Measurements from ENCODE around the gene INAFM2.

Gene INAFM2

DNA sequence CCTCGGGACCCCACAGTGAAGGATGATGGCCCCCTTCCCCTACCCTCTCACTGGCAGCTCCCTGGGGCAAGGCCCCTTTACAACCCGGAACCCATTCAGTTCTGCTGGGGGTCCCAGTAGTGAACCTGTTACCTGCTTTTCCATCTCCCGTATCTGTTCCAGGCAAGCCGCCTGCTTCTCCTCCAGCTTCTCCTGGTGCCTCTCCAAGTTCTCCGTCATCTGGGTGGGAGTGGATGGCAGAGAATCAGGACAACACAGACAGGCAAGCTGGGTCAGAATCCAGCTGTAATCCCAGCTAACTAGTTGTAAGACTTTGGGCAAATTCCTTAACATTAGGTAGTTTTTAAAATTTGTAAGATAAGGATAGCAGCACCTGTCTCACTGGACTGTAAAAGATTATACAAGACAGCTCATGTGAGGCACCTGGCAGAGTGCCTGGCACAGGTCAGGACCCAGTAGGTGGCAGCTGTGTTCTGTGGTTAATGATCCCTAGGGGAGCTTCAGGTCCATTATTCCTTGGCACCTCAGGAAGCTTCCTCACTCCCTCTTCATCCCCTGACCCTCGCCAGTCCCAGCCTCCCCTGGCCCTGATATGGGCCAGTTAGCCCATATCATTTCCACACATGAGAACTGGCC, 34.2 kb upstream of the INAFM2 start:
- no peak for DNase-seq

DNA sequence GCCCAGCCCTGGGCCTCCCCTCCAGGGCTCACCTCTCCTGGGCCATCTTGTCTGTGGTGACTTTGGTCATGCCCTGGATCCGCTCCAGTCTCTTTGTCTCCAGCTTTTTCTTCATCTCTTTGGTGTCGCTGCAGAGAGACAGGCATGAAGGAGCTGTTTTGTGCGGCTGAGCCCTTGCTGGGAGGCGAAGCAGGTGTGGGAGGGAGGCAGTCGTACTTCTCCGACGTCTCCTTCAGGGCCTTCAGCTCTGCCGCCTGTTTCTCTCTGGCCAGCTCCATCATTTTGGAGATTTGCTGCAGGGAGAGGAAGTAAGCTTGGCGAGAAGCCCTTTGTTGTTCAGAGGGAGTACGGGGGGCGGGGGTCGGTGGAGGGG, 33.0 kb upstream of the INAFM2 start:
- DNase-seq, result no peak

DNA sequence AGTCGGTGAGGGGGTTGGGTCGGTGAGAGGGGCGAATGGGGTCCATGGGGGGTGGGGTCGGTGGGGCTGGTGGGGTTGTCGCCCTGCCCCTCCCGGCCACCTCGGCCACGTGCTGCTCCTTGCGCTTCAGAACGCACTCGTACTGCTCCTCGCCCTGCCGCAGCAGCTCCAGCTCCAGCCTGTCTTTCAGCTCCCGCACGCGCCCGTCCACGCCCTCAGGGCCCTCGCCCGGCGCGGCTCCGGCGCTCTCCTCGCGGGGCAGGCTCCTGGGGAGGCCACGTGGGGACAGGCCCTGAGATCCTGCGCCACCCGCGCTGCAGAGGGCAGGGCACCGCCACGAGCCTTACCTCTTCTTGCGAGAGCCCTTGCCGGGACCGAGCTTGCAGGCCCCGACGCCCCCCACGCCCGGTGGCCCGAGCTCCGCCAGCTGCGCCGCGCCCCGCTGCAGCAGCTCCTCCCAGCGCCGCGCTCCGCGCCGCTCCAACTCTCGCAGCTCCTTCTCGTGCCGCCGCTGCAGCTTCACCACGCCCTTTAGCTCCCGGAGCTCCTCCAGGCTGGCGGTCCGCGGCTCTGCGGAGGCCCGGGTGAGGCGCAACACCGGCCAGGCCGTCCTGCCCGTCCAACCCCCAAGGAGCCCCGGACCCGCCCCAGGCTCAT, 32.4 kb upstream of the INAFM2 start:
- DNase-seq, result peak; percentile 3

DNA sequence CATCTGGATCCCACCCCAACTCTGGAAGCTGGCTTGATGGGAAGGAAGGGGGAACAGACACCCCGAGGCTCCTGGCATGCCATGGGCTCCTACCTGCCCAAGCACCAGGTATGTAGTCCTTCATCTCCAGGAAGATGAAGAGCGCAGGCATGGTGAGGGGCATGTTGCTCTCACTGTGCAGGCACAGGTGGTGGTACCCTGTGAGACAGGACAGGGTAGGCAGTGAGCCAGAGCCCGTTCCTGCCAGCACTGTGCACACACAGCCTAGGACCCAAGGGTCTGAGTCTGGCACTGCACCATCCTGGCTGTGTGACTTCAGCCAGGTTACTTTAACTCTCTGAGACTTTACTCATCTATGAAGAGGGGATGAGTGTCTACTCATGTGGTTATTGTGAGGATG, 31.2 kb upstream of the INAFM2 start:
- no peak for DNase-seq

DNA sequence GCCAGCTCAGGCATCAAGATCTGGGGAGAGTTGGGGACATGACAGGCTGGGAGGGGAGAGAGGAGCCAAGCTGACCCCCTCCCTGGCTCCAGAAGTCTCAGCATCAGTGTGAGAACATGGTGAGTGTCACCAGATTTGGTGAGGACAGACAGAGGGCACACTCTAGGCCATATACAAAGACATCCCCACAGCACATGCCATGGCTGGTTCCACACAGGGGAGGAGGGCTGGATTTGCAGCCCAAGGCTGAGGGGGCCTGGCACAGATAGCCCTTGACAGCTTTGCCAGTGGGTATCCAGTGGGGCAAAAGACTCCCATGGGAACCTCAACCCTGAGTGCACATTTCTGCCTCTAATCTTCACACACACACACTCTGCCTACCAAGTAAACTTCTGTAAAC, 30.5 kb upstream of the INAFM2 start:
- DNase-seq, result no peak

DNA sequence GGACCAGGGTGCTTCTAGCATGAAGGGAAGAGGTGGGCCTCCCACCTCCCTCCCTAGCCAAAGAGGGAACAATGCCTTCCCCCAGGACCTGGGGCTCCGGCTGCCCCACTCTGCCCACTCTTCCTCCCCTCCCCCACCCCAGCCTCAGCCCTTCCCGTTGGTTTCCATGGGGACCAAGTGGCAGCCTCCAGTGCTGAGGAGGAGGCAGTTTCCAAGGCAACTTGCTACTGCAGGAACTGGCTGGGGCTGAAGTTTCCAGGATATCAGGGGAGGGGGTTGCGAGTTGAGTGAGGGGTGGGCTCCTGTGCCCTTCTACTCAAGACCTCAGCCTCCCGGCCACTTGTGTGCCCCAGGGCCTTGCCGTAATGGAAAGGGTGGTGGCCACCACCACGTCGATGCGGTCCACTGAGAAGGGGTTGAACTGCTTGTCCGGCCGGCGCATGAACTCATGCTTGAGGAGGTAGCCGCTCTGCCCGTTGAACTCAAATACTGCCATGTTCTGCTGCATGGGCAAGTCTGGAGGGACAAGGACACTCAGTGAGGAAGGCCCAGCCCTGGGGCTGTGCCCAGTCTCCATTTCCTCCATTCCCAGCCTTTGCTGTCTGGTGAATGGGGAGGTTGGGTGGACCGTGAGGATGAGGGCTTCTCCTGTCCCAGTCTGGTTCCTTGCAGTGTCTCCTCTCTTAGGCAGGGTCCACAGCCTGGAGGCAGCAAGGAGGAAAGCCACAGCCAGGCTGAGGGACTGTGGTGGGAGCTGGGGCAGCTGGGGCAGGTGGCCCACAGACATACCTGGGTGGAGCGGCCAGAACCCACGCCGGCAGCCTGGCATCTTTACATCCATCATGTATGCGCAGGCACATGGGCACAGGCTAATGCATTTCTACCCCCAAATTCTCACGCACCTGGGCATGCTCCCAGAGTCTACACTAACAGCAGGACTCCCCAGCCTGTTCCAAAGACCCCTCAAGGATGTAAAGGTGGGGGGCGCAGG, 29.3 kb upstream of the INAFM2 start:
- DNase-seq, result no peak

DNA sequence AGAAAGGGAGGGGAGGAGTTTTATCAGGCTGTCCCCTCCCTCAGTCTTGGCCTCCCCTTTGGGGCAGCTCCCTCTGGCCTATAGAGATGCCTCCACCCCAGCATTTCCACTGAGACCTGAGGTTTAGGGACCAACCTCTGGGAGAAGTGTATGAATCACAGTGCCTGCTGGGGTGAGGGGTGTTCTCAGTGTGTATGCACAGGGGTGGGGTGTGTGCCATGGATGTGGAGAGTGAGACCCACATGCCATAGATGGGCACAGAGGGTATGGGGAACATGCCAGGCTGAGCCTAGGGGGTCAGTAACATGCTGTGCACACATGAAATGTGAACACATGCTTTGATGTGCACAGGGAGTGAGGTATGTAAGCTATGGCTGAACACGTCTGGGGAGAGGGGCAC, 28.2 kb upstream of the INAFM2 start:
- no peak for DNase-seq

DNA sequence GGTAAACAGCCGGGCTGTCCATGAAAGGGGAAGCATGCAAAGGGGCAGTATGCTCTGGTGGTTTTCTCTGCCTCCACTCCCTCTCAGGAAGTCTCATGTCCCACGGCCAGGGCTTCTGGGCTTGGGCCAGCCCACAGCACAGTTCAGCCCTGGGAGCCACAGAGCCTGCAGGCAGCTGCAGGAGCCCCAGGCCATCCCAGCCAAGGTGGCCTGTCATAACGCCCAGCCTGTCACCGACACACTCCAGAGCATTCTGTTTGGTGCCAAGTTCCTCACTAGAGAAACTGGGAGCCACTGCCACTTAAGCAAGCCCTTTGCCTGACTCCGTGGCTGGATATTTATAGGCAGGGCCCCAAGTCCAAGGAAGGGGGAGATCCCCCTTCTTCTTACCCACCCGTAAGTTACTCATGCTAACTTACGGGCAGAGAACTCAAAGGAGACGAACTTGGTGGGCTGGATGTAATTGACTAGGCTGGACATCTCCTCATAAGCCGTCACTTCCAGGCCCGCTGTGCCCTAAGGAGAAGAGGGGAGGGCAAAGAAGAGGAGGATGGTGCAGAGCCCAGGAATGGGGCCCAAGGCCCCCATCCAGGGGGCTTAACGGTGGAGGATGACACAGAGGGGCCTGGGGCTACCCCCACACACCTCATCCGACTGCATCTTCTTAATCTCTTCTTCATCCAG, 27.5 kb upstream of the INAFM2 start:
- DNase-seq, result no peak

DNA sequence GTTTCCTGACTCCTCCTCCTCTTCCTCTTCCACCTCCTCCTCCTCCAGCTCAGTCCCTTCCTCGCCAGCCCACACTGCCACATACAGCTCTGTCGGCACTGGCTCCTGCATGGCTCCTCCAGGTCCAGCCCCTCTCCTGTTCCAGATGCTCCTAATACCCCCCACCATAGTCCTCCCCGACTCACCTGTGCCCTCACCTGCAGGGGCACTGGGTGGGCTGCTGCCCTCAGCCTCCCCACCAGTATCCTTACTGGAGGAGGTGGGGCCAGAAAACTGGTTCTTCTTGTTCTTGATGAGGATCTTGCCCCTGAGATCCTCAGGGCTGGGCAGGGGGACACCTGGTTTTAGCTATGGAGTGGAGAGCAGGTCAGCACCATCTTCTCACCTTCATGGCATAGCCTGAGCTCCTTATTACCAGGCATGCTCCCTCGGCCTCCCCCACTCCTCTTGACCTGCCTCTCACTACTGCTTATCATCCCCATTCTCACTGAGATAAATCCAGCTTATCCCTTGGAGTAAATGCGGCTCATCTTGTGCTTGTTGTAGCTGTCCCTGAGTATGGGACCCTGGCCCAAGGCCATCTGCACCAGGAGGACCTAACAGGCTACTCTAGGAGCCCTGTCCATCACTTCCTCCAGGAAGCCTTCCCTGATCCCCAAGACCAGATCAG, 26.8 kb upstream of the INAFM2 start:
- DNase-seq, result no peak

DNA sequence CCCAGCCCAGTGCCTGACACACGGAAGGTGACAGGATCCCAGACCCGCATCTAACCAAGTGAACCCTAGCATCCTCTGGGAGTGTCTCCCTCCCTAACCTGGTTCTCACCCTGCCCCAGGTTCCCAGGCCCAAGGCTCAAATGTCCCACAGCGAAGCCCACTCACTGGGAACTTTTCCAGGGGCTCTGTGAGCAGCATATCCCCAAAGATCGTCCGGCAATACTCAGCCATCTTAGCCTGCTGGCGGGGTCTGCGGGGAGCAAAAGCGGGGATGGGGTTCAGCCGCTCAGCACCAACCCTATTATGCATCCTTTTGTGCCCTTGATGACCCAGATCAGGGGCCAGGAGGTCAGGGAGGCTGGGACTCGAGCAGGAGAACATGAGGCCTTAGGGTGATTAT, 26.1 kb upstream of the INAFM2 start:
- DNase-seq, result no peak

DNA sequence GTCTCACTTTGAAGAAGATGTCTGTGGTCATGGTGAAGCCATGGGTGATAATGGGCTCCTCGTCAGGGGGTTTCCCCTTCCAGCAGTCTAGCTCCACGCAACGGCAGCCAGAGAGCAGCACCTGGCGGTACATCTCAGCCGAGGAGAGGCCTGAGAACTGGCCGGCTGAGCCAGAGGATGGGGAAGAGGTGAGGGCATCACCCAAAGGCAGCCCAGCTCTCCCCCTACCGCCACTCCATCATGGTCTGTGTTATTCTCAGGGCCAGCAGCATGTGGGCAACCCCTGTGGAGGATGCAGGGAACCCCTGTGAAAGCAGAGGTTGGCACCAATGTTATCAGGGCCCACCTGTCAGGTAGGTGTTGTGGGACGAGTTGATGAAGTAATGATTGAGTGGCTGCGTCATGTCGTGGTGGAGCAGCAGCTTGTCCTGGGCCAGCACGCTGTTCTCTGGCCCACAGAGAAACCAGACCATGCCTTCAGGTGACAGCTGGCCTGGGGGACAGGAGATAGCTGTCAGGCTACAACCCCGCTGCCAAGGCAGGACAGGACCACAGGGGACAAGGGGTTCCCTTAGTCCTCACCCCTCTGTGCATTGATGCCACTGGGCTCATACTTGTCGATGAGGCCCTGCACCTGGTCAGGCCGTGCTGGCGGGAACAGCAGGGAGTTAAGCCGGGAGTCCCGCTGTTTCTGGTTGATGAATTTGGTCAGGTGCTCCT, 25.1 kb upstream of the INAFM2 start:
- no peak for DNase-seq

DNA sequence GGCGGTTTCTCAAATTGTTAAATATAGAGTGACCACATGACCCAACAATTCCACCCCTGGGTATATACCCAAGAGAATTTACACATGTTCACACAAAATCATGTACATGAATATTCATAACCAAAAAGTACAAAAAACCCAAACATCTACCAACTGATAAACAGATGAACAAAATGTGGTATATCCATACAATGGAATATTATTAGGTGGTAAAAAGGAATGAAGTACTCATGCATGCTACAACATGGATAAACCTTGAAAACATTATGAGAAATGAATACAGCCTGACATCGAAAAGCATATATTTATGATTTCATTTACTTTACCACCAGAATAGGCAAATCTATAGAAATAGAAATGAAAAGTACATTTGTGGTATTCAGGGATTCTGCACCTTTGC, 23.1 kb upstream of the INAFM2 start:
- no peak for DNase-seq

DNA sequence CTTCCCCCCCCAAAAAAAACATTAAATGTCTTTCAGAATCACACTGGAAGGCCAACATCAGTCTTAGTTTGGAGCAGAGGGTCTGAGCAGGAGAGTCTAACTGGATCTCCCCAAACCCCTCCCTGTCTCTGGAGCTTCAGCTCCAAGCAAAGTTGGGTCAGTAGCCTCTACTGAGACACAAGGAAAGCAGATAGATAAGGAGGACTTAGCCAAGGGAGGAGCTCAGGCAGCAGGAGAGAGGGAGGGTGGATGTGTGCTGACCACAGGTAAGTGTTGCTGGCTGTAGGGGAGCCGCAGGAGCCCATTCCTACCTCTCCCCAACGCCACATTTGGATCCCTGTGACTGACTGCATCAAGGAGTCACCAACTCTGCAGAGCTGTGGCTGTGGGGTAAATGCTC, 22.7 kb upstream of the INAFM2 start:
- no peak for DNase-seq

DNA sequence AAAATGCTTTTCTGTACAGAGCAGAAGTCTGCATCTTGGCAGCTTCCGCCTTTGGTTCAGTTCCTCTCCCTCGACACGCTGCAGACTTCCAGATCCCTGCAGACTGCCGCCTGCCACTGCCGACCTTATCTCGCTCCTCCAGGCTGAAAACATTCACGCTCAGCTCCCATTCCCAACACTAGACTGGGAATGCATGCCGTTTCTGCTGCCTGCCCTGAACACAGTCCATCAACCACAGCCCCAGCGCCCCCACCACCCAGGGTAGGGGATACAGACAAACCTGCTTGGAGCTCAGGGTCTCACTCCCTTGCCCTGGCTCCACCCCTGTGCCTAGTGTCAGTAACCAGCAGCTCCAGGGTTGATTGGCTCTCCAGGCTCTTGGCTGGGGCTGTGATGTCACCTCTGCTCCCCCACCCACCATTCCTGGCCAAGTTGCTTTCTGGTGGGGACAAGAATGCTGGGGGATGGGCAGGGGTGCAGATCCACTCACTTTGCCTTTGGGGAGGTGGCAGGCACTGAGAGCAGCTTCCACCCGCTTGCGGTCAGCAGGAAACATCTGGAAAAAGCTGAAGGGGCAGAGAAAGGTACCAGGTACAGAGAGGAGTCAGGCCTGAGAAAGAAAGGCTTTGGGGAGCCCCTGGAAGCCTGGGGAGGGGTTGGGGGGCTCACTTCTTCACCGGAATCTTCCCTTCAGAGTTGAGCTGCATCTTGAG, 21.9 kb upstream of the INAFM2 start:
- no peak for DNase-seq

DNA sequence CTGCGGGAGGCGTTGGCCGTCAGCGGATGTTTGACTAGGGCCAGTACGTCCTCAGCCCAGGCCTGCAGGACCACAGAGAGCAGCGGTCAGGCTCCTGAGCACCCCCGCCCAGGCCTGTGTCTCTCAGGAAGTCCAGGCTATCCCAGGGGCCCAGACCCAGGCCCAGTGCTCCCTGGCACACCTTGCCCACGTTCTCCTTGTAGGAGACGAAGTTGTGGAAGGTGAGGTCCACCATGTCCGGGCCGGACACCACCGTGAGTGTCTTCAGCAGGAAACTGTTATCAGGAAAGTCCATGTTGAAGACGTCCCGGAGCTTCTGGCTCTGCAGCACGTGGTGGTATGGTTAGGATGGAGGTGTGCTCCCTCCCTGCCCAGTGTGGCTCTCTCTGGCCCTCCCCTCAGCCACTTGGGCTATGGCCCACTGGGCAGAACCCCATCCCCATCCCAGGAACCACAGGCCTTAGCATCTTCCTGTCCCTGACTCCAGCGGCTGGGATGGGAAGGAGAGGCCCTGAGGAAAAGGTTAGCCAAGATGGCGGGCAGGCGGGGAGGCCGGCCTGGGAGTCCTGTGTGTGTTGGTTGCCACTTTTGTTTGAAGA, 21.1 kb upstream of the INAFM2 start:
- DNase-seq, result no peak

DNA sequence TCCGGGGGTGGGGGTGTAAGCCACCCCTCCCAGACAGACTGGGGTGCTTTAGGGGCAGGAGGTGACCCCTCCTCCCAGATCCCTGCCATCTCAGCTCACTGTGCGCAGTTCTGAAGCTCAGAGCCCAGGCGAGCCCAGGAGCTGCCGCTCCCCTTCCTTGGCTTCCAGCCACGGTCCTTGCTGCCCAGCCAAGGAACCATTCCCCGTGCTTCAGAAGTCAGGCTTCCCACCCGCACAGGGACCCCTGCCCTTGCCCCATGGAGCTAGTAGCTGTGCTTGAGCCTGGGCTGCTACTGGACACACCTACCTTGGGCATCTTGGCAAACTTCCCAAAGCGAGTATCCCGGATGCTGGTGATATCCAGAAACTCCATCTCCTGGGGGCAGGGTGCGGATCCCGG, 20.5 kb upstream of the INAFM2 start:
- DNase-seq, result no peak

DNA sequence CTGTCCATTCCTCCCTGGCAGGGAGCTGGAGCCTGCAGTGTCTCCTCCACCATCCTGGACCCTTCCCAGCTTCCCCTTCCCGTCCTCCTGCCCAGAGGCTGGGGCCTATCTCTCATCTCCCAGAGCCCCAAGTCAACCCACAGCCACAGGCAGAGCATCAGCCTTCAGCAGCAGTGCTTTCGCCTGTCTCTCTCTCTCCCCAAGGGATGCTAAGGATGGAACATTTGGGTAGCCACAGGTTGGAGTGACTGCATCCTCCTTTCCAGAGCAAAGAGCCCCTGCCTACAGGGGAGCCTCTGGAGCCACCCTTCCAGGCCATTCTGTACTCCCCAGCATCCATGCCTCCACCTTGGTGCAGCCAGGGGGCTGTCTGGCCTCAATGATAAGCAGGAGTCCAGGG, 19.9 kb upstream of the INAFM2 start:
- DNase-seq, result no peak

DNA sequence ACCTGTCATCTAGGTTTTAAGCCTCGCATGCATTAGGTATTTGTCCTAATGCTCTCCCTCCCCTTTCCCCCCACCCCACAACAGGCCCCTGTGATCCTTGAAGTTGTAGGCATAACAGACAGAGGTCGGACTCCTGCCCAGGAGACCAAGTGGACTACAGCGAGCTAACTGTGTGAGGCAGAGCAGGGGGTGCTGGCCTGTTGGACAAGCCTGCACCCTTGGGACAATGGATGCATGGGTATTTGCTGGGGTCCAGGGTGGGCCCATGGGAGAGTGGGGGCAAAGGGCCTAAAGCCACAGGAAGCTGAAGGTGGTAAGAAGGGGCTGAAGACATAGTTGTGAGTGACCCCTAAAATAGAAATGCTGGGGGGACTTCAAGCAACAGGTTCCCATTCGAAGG, 18.2 kb upstream of the INAFM2 start:
- DNase-seq, result no peak

DNA sequence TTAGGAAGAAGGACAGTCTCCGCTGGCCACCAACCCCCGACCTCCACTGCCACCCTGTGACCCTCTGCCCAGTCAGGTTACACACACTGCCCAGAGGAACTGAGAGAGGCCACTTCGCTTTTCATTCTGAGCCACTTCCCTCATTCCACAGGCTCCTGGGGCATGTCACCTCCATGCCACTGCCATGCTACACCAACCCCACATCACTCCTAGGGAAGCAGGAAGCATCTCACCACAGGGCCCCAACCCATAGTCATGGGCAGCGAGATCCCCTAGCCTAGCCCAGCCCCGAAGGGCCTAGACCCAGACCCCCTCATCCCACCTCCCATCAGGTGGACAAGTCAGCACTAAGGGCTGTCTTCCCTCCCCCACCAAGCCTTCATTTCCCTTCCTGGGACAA, 17.1 kb upstream of the INAFM2 start:
- no peak for DNase-seq

DNA sequence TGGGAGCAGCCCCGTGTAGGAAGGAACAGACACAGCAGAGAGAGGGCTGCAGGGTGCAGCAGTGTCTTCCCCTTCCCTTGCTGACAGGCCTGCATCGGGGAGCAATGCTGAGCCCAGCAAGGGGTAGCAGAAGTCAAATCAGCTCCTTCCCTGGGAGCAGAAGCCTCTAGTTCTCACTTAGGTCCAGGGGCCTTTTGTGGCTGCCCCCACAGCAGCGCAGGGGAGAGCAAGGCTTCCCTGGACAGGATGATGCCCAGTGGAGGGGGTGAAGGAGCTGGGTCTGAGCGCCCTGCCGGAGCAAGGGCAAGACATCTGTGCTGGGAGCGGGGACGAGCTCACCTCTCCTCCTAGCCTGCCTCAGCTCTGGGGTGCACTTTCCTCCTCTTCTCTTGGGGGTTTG, 16.6 kb upstream of the INAFM2 start:
- DNase-seq, result no peak

Data from NCI-H748 treated with DMSO at 0.1 percent for 48 hours (cell line).